ENCODE measurements around the gene SMOC2. TPM values are rescaled to one million over a fixed set of nuclear protein-coding genes. Genes with fewer than 3 reads are reported as not detected.

SMOC2 gene
- total and polyA plus RNA-seq, 2 of the 13 experiments (the other 11 are each of a cell fraction or from before 2014, with no cell fraction given): not detected

DNA sequence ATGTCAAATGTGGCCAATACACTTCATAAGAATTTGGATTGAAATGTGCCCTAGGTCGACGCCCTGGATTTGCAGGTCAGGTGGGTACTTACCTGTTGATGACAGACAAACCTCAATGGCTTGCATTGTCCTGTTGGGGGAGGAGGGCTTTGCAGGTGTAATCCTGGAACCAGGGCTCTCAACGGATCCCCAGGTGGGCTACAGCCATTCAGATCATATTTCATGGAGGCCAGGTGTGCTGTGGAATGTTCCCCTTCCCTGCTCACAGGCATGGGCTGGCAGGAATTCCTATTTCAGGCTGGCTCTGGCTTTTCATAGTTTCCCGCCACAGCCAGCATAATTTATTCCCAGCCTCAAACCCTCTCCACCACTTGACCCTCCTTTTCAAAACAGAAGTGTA lies 254.7 kb downstream of the SMOC2 start:
- TF ChIP-seq PRDM15 (CRISPR knock-in tag; IDR thresholded peaks at IDR 0.05): no peak
- TF ChIP-seq ERF (CRISPR knock-in tag; IDR thresholded peaks at IDR 0.05): no peak
- 15% methylated on average over 4 of the region's 4 CpGs for WGBS (ENCODE audit: low lambda C conversion rate)
- H3K4me3 ChIP-seq (replicated peaks in 1 of 3; ENCODE audit: insufficient read depth in 1 of 3, low read depth in 2 of 3, low read length in 3 of 3): no peak overlapping the region
- no TSS peak for BruUV-seq (replicated peaks)
- ChIA-PET CTCF (ENCODE audit: low intra/inter-chr PET ratio, low total read pairs) (no interaction called here), POLR2A (no interaction called here)
- H3K79me2 ChIP-seq (ENCODE audit: insufficient read depth, low read length): no peaks in the 10 kb centered on the region
- no peaks in the 10 kb centered on the region for H3K4me1 ChIP-seq (ENCODE audit: insufficient read depth, low read length)
- H3K9me3 ChIP-seq (ENCODE audit: low read length): no peaks in the 10 kb centered on the region
- peaks cover 0 to 50% of the 10 kb centered on the region in 2 experiments for H3K27me3 ChIP-seq (ENCODE audit: control insufficient read depth in 1 of 2, insufficient read depth in 2 of 2, low read length in 2 of 2)
- DNase-seq (ENCODE audit: low spot score): no peak
- in situ Hi-C loops (cut with HindIII; ENCODE audit: extremely low pct_ligation_motif_present, low pct_unique_long_range_greater_than_20kb) (no loop called here), intact Hi-C loops (cut with micrococcal nuclease; ENCODE audit: unreplicated experiment) (no loop called here)
- no peaks in the 10 kb centered on the region for H3K36me3 ChIP-seq (replicated peaks in 1 of 2; ENCODE audit: control insufficient read depth in 1 of 2, insufficient read depth in 2 of 2, low read length in 2 of 2)
- FAIRE-seq: no peak
- ATAC-seq: no peak
- H3K4me2 ChIP-seq (ENCODE audit: low read depth, low read length): no peak overlapping the region
- no peaks in the 10 kb centered on the region for H4K20me1 ChIP-seq (ENCODE audit: insufficient read depth, low read length)
- no peak overlapping the region for H3K9ac ChIP-seq (ENCODE audit: insufficient read depth, low read depth, low read length)
- no peak overlapping the region for H2AFZ ChIP-seq (ENCODE audit: low read length)
- no peak overlapping the region for H3K27ac ChIP-seq (ENCODE audit: extremely low read length, insufficient read depth, low read length)

DNA sequence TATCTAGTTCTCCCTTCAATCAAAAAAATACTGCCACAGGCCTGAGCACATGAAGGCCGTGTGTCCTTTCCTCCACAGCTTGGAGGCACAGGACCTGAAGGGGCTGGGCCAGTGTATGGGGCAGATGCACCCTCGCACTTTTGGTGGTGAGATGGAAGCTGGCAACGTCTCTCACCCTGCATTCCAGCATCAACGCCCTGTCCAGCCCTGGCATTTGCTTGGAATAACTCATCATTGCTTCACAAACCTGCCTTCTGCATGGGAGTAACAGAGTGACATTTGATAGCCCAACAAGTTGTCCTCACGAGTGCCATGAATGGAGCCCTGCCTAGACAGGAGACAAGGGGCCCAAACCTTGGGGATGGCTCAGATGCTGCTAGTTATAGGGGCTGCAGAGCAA lies 257.9 kb downstream of the SMOC2 start:
- DNase-seq (ENCODE audit: low spot score) (no peak), FAIRE-seq (no peak), ATAC-seq (no peak)
- POLR2A ChIA-PET: no interaction called here
- H3K27me3 ChIP-seq (ENCODE audit: control insufficient read depth in 1 of 2, insufficient read depth in 2 of 2, low read length in 2 of 2): peaks cover 10 to 59% of the 10 kb centered on the region in 2 experiments; a peak in 4 of 5 replicates
- H3K79me2 ChIP-seq (ENCODE audit: insufficient read depth, low read length): no peaks in the 10 kb centered on the region
- CTCF ChIA-PET (ENCODE audit: low intra/inter-chr PET ratio, low total read pairs): no interaction called here
- H2AFZ ChIP-seq (ENCODE audit: low read length): no peak overlapping the region
- H3K9ac ChIP-seq (ENCODE audit: insufficient read depth, low read depth, low read length): no peak overlapping the region
- 5% methylated on average over 3 of the region's 5 CpGs for WGBS (ENCODE audit: low lambda C conversion rate)
- no peak for TF ChIP-seq ZNF550 (CRISPR knock-in tag; IDR thresholded peaks at IDR 0.05; ENCODE audit: borderline replicate concordance)
- TF ChIP-seq, protein P1, sequence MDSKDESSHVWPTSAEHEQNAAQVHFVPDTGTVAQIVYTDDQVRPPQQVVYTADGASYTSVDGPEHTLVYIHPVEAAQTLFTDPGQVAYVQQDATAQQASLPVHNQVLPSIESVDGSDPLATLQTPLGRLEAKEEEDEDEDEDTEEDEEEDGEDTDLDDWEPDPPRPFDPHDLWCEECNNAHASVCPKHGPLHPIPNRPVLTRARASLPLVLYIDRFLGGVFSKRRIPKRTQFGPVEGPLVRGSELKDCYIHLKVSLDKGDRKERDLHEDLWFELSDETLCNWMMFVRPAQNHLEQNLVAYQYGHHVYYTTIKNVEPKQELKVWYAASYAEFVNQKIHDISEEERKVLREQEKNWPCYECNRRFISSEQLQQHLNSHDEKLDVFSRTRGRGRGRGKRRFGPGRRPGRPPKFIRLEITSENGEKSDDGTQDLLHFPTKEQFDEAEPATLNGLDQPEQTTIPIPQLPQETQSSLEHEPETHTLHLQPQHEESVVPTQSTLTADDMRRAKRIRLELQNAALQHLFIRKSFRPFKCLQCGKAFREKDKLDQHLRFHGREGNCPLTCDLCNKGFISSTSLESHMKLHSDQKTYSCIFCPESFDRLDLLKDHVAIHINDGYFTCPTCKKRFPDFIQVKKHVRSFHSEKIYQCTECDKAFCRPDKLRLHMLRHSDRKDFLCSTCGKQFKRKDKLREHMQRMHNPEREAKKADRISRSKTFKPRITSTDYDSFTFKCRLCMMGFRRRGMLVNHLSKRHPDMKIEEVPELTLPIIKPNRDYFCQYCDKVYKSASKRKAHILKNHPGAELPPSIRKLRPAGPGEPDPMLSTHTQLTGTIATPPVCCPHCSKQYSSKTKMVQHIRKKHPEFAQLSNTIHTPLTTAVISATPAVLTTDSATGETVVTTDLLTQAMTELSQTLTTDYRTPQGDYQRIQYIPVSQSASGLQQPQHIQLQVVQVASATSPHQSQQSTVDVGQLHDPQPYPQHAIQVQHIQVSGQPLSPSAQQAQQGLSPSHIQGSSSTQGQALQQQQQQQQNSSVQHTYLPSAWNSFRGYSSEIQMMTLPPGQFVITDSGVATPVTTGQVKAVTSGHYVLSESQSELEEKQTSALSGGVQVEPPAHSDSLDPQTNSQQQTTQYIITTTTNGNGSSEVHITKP (CRISPR knock-in tag; IDR thresholded peaks at IDR 0.05; ENCODE audit: low read depth): no peak
- no peak overlapping the region for H3K4me3 ChIP-seq (replicated peaks in 1 of 3; ENCODE audit: insufficient read depth in 1 of 3, low read depth in 2 of 3, low read length in 3 of 3)
- no peak overlapping the region for H3K27ac ChIP-seq (ENCODE audit: extremely low read length, insufficient read depth, low read length)
- intact Hi-C loops (cut with micrococcal nuclease; ENCODE audit: unreplicated experiment) (no loop called here), in situ Hi-C loops (cut with HindIII; ENCODE audit: extremely low pct_ligation_motif_present, low pct_unique_long_range_greater_than_20kb) (no loop called here)
- no peaks in the 10 kb centered on the region for H3K36me3 ChIP-seq (replicated peaks in 1 of 2; ENCODE audit: control insufficient read depth in 1 of 2, insufficient read depth in 2 of 2, low read length in 2 of 2)
- no peaks in the 10 kb centered on the region for H3K9me3 ChIP-seq (ENCODE audit: low read length)
- no peaks in the 10 kb centered on the region for H4K20me1 ChIP-seq (ENCODE audit: insufficient read depth, low read length)
- H3K4me1 ChIP-seq (ENCODE audit: insufficient read depth, low read length): no peaks in the 10 kb centered on the region
- no peak overlapping the region for H3K4me2 ChIP-seq (ENCODE audit: low read depth, low read length)
- no TSS peak for BruUV-seq (replicated peaks)

All from HepG2 (cell line).